Neutrophil (primary cell): Measurements from ENCODE around the gene TIE1.

Source experiments
- H3K27ac ChIP-seq: fragments of 200-600 bp; sonication (generic); 2 replicates; pipeline ENCODE4 v1.5.1; 2016; ENCODE audit warnings: mild to moderate bottlenecking, moderate library complexity
- H3K27me3 ChIP-seq: fragments of 200-600 bp; sonication (generic); 2 replicates; pipeline ENCODE4 v1.6.0; 2016; ENCODE audit warnings: mild to moderate bottlenecking
- H3K36me3 ChIP-seq: fragments of 200-600 bp; sonication (generic); 2 replicates; pipeline ENCODE4 v1.5.1; 2017
- H3K4me1 ChIP-seq, 2 experiments: fragments of 200-600 bp in 1 of 2; sonication (generic) in 1 of 2; 1 replicate in 1 of 2; 2 replicates in 1 of 2; pipeline versions ENCODE4 v1.5.1 to v1.6.1; 2013 to 2016; ENCODE audit warnings: low read depth in 1 of 2, low read length in 1 of 2, mild to moderate bottlenecking in 1 of 2, moderate library complexity in 1 of 2; ENCODE audit not compliant: control insufficient read depth in 1 of 2, insufficient read depth in 1 of 2
- H3K4me3 ChIP-seq, 2 experiments: fragments of 200-600 bp in 1 of 2; sonication (generic) in 1 of 2; 1 replicate in 1 of 2; 2 replicates in 1 of 2; pipeline ENCODE4 v1.5.1; 2013 to 2016; ENCODE audit warnings: low read depth in 1 of 2, low read length in 1 of 2, mild to moderate bottlenecking in 1 of 2, moderate library complexity in 1 of 2
- H3K9me3 ChIP-seq: fragments of 200-600 bp; sonication (generic); 2 replicates; pipeline ENCODE4 v1.5.1; 2016
- TF ChIP-seq, protein P1 (sequence below): fragments of 200-600 bp; sonication (generic); IDR thresholded peaks from 2 replicates; pipeline ENCODE4 v1.5.1; 2016; ENCODE audit warnings: antibody characterized with exemption

Gene TIE1

DNA sequence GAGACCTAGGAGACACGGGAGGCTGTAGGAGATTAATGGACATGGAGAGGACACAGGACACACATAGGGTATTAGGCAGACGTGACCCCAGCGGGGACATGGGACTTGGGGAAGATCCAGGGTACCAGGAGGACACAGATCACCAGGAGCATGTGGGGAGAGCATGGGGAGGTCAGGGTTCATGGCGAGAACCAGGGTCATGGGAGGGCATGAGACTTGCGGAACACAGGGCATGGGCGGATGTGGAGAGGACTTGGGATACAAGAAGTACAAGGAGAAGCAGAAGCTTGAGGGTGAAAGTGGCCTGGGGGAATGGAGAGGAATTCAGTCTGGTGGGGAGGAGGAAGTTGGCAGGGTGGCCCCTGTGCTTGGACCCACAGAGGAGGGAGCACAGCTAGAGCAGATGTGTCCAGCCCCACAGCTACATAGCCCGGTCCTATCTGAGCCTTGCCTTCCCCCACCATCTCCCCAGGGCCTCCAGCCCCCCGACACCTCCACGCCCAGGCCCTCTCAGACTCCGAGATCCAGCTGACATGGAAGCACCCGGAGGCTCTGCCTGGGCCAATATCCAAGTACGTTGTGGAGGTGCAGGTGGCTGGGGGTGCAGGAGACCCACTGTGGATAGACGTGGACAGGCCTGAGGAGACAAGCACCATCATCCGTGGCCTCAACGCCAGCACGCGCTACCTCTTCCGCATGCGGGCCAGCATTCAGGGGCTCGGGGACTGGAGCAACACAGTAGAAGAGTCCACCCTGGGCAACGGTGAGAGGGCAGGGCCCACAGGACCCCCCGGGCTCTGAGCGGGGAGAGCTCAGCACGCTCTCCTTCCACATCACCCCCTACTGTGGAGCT, 12.1 kb downstream of the TIE1 start:
- no peak overlapping the region for H3K4me3 ChIP-seq
- no peak overlapping the region for H3K27ac ChIP-seq
- H3K4me1 ChIP-seq, result no peaks in the 10 kb centered on the region
- no peaks in the 10 kb centered on the region for H3K9me3 ChIP-seq
- no peaks in the 10 kb centered on the region for H3K36me3 ChIP-seq
- TF ChIP-seq, protein P1, sequence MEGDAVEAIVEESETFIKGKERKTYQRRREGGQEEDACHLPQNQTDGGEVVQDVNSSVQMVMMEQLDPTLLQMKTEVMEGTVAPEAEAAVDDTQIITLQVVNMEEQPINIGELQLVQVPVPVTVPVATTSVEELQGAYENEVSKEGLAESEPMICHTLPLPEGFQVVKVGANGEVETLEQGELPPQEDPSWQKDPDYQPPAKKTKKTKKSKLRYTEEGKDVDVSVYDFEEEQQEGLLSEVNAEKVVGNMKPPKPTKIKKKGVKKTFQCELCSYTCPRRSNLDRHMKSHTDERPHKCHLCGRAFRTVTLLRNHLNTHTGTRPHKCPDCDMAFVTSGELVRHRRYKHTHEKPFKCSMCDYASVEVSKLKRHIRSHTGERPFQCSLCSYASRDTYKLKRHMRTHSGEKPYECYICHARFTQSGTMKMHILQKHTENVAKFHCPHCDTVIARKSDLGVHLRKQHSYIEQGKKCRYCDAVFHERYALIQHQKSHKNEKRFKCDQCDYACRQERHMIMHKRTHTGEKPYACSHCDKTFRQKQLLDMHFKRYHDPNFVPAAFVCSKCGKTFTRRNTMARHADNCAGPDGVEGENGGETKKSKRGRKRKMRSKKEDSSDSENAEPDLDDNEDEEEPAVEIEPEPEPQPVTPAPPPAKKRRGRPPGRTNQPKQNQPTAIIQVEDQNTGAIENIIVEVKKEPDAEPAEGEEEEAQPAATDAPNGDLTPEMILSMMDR, result no peak
- H3K27me3 ChIP-seq, result no peaks in the 10 kb centered on the region

DNA sequence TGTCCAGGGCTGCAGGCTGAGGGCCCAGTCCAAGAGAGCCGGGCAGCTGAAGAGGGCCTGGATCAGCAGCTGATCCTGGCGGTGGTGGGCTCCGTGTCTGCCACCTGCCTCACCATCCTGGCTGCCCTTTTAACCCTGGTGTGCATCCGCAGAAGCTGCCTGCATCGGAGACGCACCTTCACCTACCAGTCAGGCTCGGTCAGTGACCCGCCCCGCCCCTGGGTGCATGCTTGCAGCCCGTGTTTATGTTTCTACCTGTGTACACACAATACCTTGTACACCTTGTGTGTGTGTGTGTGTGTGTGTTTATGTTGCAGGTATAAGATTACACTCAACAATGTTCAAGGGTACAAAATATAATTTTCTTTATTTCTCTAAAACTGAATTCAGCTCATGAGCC, 13.0 kb downstream of the TIE1 start:
- no peak overlapping the region for H3K27ac ChIP-seq
- no peak overlapping the region for H3K4me3 ChIP-seq
- no peaks in the 10 kb centered on the region for H3K4me1 ChIP-seq
- TF ChIP-seq, protein P1, result no peak
- H3K36me3 ChIP-seq, result no peaks in the 10 kb centered on the region
- H3K9me3 ChIP-seq, result no peaks in the 10 kb centered on the region
- no peaks in the 10 kb centered on the region for H3K27me3 ChIP-seq

DNA sequence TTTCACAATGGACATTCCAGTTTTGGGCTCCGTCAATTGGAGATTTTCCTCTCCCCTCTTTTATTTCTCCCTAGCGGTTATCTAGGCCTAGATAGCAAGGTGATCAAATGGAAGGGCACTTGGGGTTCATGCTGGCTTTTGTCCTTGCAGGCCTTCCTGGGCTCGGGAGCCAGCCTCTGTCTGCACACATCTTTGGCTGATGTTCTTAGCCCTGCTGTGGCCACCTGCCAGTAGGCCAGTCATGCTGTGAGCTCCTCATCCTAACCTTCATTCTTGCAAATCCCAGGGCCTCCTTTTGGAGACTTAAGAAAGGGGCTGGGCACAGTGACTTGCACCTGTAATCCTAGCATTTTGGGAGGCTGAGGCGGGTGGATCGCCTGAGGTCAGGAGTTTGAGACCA, 13.5 kb downstream of the TIE1 start:
- no peak overlapping the region for H3K27ac ChIP-seq
- no peak overlapping the region for H3K4me3 ChIP-seq
- no peaks in the 10 kb centered on the region for H3K9me3 ChIP-seq
- no peaks in the 10 kb centered on the region for H3K36me3 ChIP-seq
- no peaks in the 10 kb centered on the region for H3K4me1 ChIP-seq
- H3K27me3 ChIP-seq, result no peaks in the 10 kb centered on the region
- TF ChIP-seq, protein P1, result no peak

DNA sequence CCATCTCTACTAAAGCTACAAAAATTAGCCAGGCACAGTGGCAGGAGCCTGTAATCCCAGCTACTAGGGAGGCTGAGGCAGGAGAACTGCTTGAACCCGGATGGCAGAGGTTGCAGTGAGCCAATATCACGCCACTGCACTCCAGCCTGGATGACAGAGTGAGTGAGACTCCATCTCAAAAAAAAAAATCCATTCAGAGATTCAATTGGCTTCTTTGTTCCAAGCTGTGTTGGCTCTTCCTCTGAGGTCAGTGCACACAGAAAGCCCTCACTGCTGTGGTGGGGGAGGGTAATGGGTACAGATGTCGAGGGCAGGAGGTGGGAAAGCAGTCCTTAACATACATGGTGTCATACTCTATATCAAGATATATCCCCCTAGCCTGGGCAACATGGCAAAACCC, 14.7 kb downstream of the TIE1 start:
- H3K9me3 ChIP-seq, result no peaks in the 10 kb centered on the region
- H3K36me3 ChIP-seq, result no peaks in the 10 kb centered on the region
- no peaks in the 10 kb centered on the region for H3K27me3 ChIP-seq
- H3K4me3 ChIP-seq, result no peak overlapping the region
- no peak overlapping the region for H3K27ac ChIP-seq
- TF ChIP-seq, protein P1, result no peak
- no peaks in the 10 kb centered on the region for H3K4me1 ChIP-seq

DNA sequence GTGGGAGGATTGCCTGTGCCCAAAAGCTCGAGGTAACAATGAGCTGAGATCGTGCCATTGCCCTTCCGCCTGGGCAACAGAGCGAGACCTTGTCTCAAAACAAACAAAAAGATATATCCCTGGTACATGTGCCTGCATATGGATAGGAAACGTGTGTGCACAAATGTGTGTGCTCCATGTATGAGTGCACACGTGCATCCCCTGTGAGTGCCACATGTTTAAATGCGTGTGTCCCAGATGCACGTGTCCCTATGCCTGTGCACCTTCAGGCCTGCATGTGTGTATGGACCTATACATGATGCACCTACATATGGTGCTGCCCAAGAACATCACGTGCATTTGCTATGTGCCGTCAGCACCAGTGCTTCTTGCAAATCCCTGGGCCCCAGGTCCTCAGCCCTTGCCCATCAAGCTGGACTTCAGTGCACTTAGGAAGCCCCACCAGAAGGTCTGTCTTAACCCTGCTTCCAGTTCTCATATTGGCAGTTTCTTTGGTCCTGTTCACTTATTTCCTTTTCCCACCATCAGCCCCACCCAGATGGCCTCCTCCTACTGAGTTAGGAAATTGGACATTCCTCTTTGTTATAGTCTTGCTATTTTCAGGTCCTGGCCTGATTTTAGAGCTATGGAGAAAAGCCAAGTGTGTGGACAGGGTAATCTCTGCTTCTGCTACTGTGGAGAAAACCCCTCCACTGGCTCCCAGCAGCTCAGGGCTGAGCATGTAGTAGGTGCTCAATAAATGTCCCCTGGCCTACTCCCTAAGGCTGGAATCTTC, 15.4 kb downstream of the TIE1 start:
- H3K4me3 ChIP-seq, result no peak overlapping the region
- H3K27me3 ChIP-seq, result no peaks in the 10 kb centered on the region
- H3K9me3 ChIP-seq, result no peaks in the 10 kb centered on the region
- no peaks in the 10 kb centered on the region for H3K4me1 ChIP-seq
- TF ChIP-seq, protein P1, result no peak
- no peaks in the 10 kb centered on the region for H3K36me3 ChIP-seq
- H3K27ac ChIP-seq, result no peak overlapping the region
